Hepatocyte (in vitro differentiated cells): ENCODE measurements around the gene MNX1. TPM values are rescaled to one million over a fixed set of nuclear protein-coding genes. Genes with fewer than 3 reads are reported as not detected.

Source experiments
- DNase-seq: peaks from one replicate; pipeline ENCODE4 v3.0.0-alpha.2; 2016; ENCODE audit warnings: low spot score
- H2AFZ ChIP-seq: fragments of 200-600 bp; sonication (generic); 2 replicates; pipeline ENCODE4 v1.6.0; 2016; ENCODE audit warnings: antibody characterized with exemption, mild to moderate bottlenecking
- H3K27ac ChIP-seq: fragments of 200-600 bp; sonication (generic); 2 replicates; pipeline ENCODE4 v1.5.1; 2016; ENCODE audit warnings: mild to moderate bottlenecking
- H3K27me3 ChIP-seq: fragments of 200-600 bp; sonication (generic); 2 replicates; pipeline ENCODE4 v1.6.1; 2016
- H3K36me3 ChIP-seq: fragments of 200-600 bp; sonication (generic); replicated peaks from 2 replicates; pipeline ENCODE4 v1.5.1; 2016; ENCODE audit warnings: low read depth; ENCODE audit not compliant: insufficient read depth
- H3K4me1 ChIP-seq: fragments of 200-600 bp; sonication (generic); 2 replicates; pipeline ENCODE4 v1.5.1; 2016; ENCODE audit warnings: mild to moderate bottlenecking, moderate library complexity; ENCODE audit not compliant: insufficient read depth
- H3K4me2 ChIP-seq: fragments of 200-600 bp; sonication (generic); 2 replicates; pipeline ENCODE4 v1.6.0; 2016
- H3K4me3 ChIP-seq: fragments of 200-600 bp; sonication (generic); 2 replicates; pipeline ENCODE4 v1.5.1; 2016; ENCODE audit warnings: mild to moderate bottlenecking
- H3K79me2 ChIP-seq: fragments of 200-600 bp; sonication (generic); 2 replicates; pipeline ENCODE4 v1.6.0; 2017; ENCODE audit warnings: mild to moderate bottlenecking
- H3K9me2 ChIP-seq: fragments of 200-600 bp; sonication (generic); replicated peaks from 2 replicates; pipeline ENCODE4 v1.6.0; 2017; ENCODE audit warnings: mild to moderate bottlenecking; ENCODE audit not compliant: insufficient read depth
- H3K9me3 ChIP-seq: fragments of 200-600 bp; sonication (generic); 2 replicates; pipeline ENCODE4 v1.5.1; 2016; ENCODE audit warnings: low read depth, mild to moderate bottlenecking
- H4K20me1 ChIP-seq: fragments of 200-600 bp; sonication (generic); 2 replicates; pipeline ENCODE4 v1.6.0; 2016; ENCODE audit warnings: mild to moderate bottlenecking; ENCODE audit not compliant: insufficient read depth, poor library complexity, severe bottlenecking
- EZH2 ChIP-seq: fragments of 200-600 bp; sonication (generic); IDR thresholded peaks from 2 replicates; pipeline ENCODE4 v1.6.1; 2016; ENCODE audit warnings: antibody characterized with exemption, mild to moderate bottlenecking, borderline replicate concordance
- EZH2phosphoT487 ChIP-seq: fragments of 200-600 bp; sonication (generic); IDR thresholded peaks from one replicate; pipeline ENCODE4 v1.6.1; 2018; ENCODE audit warnings: antibody characterized with exemption, mild to moderate bottlenecking, low read depth, moderate library complexity; ENCODE audit not compliant: unreplicated experiment, severe bottlenecking
- WGBS: methylation state at CpG from one replicate; pipeline ENCODE4 v1.1.6; 2016; ENCODE audit warnings: low lambda C conversion rate; ENCODE audit errors: missing lambda C conversion rate; 5-methylcytosine and 5-hydroxymethylcytosine counted together
- polyA plus RNA-seq: library from polyadenylated mRNA; unstranded; fragments of >200 nt; fragmentation: Nextera tagmentation; extraction: Ambion mirVana; gene quantifications from 2 replicates; pipeline ENCODE4 v1.2.1, GENCODE V29; 2016
- total RNA-seq: library from RNA; depleted of rRNA; stranded (reverse); fragments of >200 nt; gene quantifications from 2 replicates; pipeline ENCODE4 v1.2.3, GENCODE V29; 2014
- TF ChIP-seq, protein P1 (sequence below): fragments of 200-600 bp; sonication (generic); IDR thresholded peaks from 2 replicates; pipeline ENCODE4 v1.5.1; 2016; ENCODE audit warnings: antibody characterized with exemption, mild to moderate bottlenecking; ENCODE audit not compliant: poor library complexity

The MNX1 gene
- total and polyA plus RNA-seq, 2 experiments from 2014 or later: 1.4 to 2.3 TPM

DNA sequence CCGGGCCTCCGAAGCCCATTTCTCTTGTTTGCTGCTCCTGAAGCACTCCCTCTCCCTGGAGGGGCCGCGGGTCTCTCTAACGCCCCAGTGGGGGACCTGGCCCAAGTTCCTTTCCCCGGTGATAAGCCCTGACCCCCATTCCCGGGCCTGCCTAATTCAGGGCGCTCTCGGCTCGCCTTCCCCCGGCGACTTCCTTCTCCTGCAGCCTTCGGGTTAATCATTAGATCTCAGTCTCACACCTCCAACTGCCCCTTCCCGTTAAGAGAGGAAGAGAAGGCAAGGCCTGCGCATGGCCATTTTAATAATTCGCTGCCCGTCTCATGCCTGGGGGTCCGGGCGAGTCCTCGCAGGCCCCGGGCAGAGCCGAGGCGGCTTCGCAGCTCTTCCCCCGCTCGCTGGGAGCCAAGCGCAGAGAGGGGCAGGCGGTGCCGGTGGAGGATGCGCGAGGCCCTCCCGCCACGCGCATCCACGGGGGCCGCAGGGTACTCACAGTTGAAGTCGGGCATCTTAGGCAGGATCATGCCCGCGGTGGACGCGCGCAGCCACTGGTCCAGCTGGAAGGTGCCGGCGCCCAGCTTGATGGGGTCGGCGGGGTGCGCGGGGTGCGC is 1.2 kb downstream of the MNX1 start:
- Histone ChIP-seq H3K36me3 (no peaks in the 10 kb centered on the region), H3K79me2 (no peaks in the 10 kb centered on the region), H3K27ac (no peak overlapping the region), H3K4me3 (no peak overlapping the region), H3K4me2 (peak overlapping the region; percentile 76), H4K20me1 (no peaks in the 10 kb centered on the region), H3K9me3 (no peaks in the 10 kb centered on the region), H3K4me1 (peaks cover 24% of the 10 kb centered on the region), H3K27me3 (peaks cover 88% of the 10 kb centered on the region), H2AFZ (peak overlapping the region; percentile 40), H3K9me2 (no peaks in the 10 kb centered on the region)
- DNase-seq: no peak
- TF ChIP-seq EZH2phosphoT487 (peak; percentile 71), EZH2 (peak; percentile 55)
- TF ChIP-seq, protein P1, sequence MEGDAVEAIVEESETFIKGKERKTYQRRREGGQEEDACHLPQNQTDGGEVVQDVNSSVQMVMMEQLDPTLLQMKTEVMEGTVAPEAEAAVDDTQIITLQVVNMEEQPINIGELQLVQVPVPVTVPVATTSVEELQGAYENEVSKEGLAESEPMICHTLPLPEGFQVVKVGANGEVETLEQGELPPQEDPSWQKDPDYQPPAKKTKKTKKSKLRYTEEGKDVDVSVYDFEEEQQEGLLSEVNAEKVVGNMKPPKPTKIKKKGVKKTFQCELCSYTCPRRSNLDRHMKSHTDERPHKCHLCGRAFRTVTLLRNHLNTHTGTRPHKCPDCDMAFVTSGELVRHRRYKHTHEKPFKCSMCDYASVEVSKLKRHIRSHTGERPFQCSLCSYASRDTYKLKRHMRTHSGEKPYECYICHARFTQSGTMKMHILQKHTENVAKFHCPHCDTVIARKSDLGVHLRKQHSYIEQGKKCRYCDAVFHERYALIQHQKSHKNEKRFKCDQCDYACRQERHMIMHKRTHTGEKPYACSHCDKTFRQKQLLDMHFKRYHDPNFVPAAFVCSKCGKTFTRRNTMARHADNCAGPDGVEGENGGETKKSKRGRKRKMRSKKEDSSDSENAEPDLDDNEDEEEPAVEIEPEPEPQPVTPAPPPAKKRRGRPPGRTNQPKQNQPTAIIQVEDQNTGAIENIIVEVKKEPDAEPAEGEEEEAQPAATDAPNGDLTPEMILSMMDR: no peak
- WGBS: 4% methylated on average over 44 of the region's 49 CpGs

GRCh38 chr7:157008206-157009169 is 2.0 kb downstream of the MNX1 start:
- Histone ChIP-seq H3K4me3 (no peak overlapping the region), H3K79me2 (no peaks in the 10 kb centered on the region), H3K36me3 (no peaks in the 10 kb centered on the region), H3K27me3 (peaks cover 88% of the 10 kb centered on the region), H3K9me2 (no peaks in the 10 kb centered on the region), H3K9me3 (no peaks in the 10 kb centered on the region), H3K27ac (no peak overlapping the region), H2AFZ (peak overlapping the region; percentile 40), H3K4me1 (peaks cover 30% of the 10 kb centered on the region), H3K4me2 (peak overlapping the region; percentile 76), H4K20me1 (no peaks in the 10 kb centered on the region)
- no peak for DNase-seq
- TF ChIP-seq EZH2 (no peak), EZH2phosphoT487 (peak; percentile 45)
- TF ChIP-seq, protein P1: no peak
- WGBS: 22% methylated on average over 35 of the region's 35 CpGs

DNA sequence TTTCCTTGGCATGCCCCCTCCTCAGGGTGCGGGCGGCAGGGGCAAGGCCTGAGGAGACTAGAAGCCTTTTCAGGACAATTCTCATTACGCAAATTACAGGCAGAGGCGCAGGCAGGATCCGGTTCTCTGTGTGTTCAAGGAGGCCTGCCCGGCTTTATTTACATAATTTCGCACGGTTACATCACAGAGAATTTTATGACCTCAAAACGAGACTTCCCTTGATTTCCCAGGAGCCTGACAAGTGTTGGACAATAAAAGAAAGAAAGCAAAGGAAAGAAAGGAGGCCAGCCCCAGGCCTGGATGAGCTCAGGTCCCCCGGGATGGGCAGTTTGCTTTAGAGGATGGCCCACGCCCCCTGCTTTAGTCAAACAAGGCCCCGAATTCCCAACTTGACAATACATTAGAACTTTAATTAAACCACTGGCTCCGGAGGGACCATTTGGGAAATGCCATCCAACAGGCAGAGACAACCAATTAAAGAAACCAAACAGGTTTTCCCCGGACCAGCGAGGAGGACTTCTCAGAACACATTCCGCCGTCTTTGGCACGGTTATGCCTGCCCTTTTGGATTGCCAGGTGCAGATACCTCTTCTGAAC is 2.9 kb downstream of the MNX1 start:
- peaks cover 88% of the 10 kb centered on the region for H3K27me3 ChIP-seq
- DNase-seq: no peak
- H3K27ac ChIP-seq: no peak overlapping the region
- peaks cover 39% of the 10 kb centered on the region for H3K4me1 ChIP-seq
- H3K9me3 ChIP-seq: no peaks in the 10 kb centered on the region
- 25% methylated on average over 18 of the region's 18 CpGs for WGBS
- no peak overlapping the region for H3K4me3 ChIP-seq
- no peak overlapping the region for H2AFZ ChIP-seq
- no peaks in the 10 kb centered on the region for H3K79me2 ChIP-seq
- no peak for TF ChIP-seq EZH2
- TF ChIP-seq, protein P1: no peak
- TF ChIP-seq EZH2phosphoT487: no peak
- no peaks in the 10 kb centered on the region for H3K9me2 ChIP-seq
- no peaks in the 10 kb centered on the region for H3K36me3 ChIP-seq
- no peaks in the 10 kb centered on the region for H4K20me1 ChIP-seq
- H3K4me2 ChIP-seq: no peak overlapping the region
